Neural cell (in vitro differentiated cells): ENCODE data around the gene TRIM58.

Experiments used
- CTCF ChIP-seq: fragments of 450-650 bp; IDR thresholded peaks from 2 replicates; pipeline ENCODE4 v1.5.1; 2014; ENCODE audit warnings: antibody characterized with exemption, mild to moderate bottlenecking, moderate library complexity; ENCODE audit not compliant: poor library complexity, severe bottlenecking
- EP300 ChIP-seq: fragments of 450-650 bp; conservative IDR thresholded peaks from 2 replicates; pipeline ENCODE4 v1.6.1; 2014; ENCODE audit warnings: antibody characterized with exemption, mild to moderate bottlenecking, moderate library complexity; ENCODE audit not compliant: poor library complexity, severe bottlenecking
- EZH2 ChIP-seq: fragments of 200-600, 300-800 bp; shearing (Covaris generic), sonication (generic); IDR thresholded peaks from 2 replicates; pipeline ENCODE4 v1.6.1; 2014; ENCODE audit warnings: antibody characterized with exemption, low read length, borderline replicate concordance, mild to moderate bottlenecking; ENCODE audit not compliant: insufficient read depth, poor library complexity, severe bottlenecking
- POLR2AphosphoS5 ChIP-seq: IDR thresholded peaks from 2 replicates; pipeline ENCODE4 v1.6.1; 2012
- RAD21 ChIP-seq: fragments of 450-650 bp; conservative IDR thresholded peaks from 2 replicates; pipeline ENCODE4 v1.6.1; 2014; ENCODE audit warnings: antibody characterized with exemption, mild to moderate bottlenecking, moderate library complexity
- REST ChIP-seq: IDR thresholded peaks from 2 replicates; pipeline ENCODE4 v1.6.1; 2012; ENCODE audit warnings: borderline replicate concordance
- SMC3 ChIP-seq: fragments of 450-650 bp; conservative IDR thresholded peaks from 2 replicates; pipeline ENCODE4 v1.6.1; 2014; ENCODE audit warnings: antibody characterized with exemption, mild to moderate bottlenecking, moderate library complexity; ENCODE audit not compliant: poor library complexity
- TAF1 ChIP-seq: IDR thresholded peaks from 2 replicates; pipeline ENCODE4 v1.6.1; 2012; ENCODE audit warnings: low read depth

- no peak for TF ChIP-seq POLR2AphosphoS5
- TF ChIP-seq CTCF = no peak
- no peak for TF ChIP-seq EP300
- no peak for TF ChIP-seq SMC3
- no peak for TF ChIP-seq REST
- TF ChIP-seq EZH2 = no peak
- TF ChIP-seq TAF1 = no peak
- TF ChIP-seq RAD21 = no peak
These were observed 15.2 kb upstream of the TRIM58 start, which contains the start of gene OR11L1 for GRCh38 chr1:247841796-247842195.
